ENCODE results near the gene EMP3. TPM values are rescaled to one million over a fixed set of nuclear protein-coding genes. Genes with fewer than 3 reads are reported as not detected.
A peak's percentile ranks its signal among the peaks of the same experiment; 100 is the strongest.

Gene EMP3
- total RNA-seq, 3 donors from 2014 or later, result 18.4 to 71.4 (median 24.1) TPM

- Histone ChIP-seq H3K4me3 (no peak overlapping the region), H3K27me3 (no peaks in the 10 kb centered on the region), H3K27ac (no peak overlapping the region), H3K4me1 (no peaks in the 10 kb centered on the region), H3K9me3 (no peaks in the 10 kb centered on the region), H3K36me3 (no peaks in the 10 kb centered on the region)
- intact Hi-C loops (cut with DNase I; ENCODE audit: low total_unique reads), result no loop called here
- TF ChIP-seq POLR2AphosphoS5 (IDR thresholded peaks at IDR 0.05), result no peak
- no peak for TF ChIP-seq POLR2A (IDR thresholded peaks at IDR 0.05)
- no peak for TF ChIP-seq CTCF (IDR thresholded peaks at IDR 0.05)
- DNase-seq (ENCODE audit: low spot score in 2 of 2), result no peak
Measured at GRCh38 chr19:48354332-48354992, 29.1 kb downstream of the EMP3 start.

DNA sequence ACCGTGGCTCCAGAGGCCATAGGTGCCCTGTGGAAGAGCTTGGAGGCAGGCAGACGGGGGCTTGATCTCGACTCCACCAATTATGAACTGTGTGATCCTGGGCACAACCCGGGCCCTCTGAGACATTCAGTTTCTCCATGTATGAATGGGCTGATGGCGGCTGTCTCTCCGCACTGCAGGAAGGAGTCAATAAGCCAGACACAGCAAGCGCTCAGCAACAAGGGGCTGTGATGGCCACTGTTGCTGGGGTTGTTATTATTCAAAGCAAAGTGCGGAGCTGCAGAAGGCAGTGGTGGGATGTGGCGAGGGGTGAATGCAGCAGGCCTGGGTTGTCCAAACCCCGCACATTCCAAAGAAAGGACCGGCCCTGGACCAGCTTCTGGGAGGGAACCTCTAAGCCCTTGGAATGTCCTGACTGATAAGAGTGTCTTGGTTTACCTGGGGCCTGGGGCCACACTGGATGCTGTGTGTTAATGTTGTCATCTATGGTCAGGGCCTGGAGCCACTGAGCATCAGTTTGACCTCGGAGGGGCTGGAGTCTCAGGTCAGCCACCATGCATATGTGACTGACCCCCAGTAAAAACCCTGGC lies 30.1 kb downstream of the EMP3 start:
- no peaks in the 10 kb centered on the region for H3K36me3 ChIP-seq
- TF ChIP-seq POLR2AphosphoS5 (IDR thresholded peaks at IDR 0.05), result no peak
- TF ChIP-seq POLR2A (IDR thresholded peaks at IDR 0.05), result no peak
- TF ChIP-seq CTCF (IDR thresholded peaks at IDR 0.05), result no peak
- H3K4me3 ChIP-seq, result no peak overlapping the region
- intact Hi-C loops (cut with DNase I; ENCODE audit: low total_unique reads), result no loop called here
- H3K27me3 ChIP-seq, result no peaks in the 10 kb centered on the region
- H3K9me3 ChIP-seq, result no peaks in the 10 kb centered on the region
- H3K27ac ChIP-seq, result no peak overlapping the region
- no peaks in the 10 kb centered on the region for H3K4me1 ChIP-seq
- DNase-seq (ENCODE audit: low spot score in 2 of 2), result no peak

- no peaks in the 10 kb centered on the region for H3K36me3 ChIP-seq
- no peaks in the 10 kb centered on the region for H3K9me3 ChIP-seq
- intact Hi-C loops (cut with DNase I; ENCODE audit: low total_unique reads), result no loop called here
- H3K27ac ChIP-seq, result no peak overlapping the region
- TF ChIP-seq POLR2AphosphoS5 (IDR thresholded peaks at IDR 0.05), result no peak
- no peak for TF ChIP-seq POLR2A (IDR thresholded peaks at IDR 0.05)
- TF ChIP-seq CTCF (IDR thresholded peaks at IDR 0.05), result no peak
- H3K4me3 ChIP-seq, result no peak overlapping the region
- no peak for DNase-seq (ENCODE audit: low spot score in 2 of 2)
- H3K4me1 ChIP-seq, result no peaks in the 10 kb centered on the region
- no peaks in the 10 kb centered on the region for H3K27me3 ChIP-seq
Measured at GRCh38 chr19:48359123-48359522, 33.8 kb downstream of the EMP3 start.

DNA sequence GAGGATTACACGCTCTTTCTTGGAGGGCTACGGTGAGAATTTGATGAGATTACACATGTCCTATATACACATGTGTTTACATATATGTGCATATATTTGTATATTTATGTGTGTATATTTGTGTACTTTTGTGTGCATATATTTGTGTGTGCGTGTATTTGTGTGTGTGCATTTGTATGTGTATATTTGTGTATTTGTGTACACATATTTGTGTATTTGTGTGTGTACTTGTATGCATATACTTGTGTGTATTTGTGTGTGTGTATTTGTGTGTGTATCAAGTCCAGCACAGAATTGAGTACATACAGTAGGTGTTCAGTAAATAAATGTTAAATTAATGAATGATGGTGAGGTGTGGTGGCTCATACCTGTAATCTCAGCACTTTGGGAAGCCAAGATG lies 36.6 kb downstream of the EMP3 start:
- H3K4me3 ChIP-seq, result no peak overlapping the region
- no peaks in the 10 kb centered on the region for H3K27me3 ChIP-seq
- TF ChIP-seq POLR2AphosphoS5 (IDR thresholded peaks at IDR 0.05) (no peak), CTCF (IDR thresholded peaks at IDR 0.05) (no peak), POLR2A (IDR thresholded peaks at IDR 0.05) (no peak)
- no peaks in the 10 kb centered on the region for H3K9me3 ChIP-seq
- DNase-seq (ENCODE audit: low spot score in 2 of 2), result no peak
- no peaks in the 10 kb centered on the region for H3K4me1 ChIP-seq
- intact Hi-C loops (cut with DNase I; ENCODE audit: low total_unique reads), result no loop called here
- H3K27ac ChIP-seq, result no peak overlapping the region
- H3K36me3 ChIP-seq, result no peaks in the 10 kb centered on the region

DNA sequence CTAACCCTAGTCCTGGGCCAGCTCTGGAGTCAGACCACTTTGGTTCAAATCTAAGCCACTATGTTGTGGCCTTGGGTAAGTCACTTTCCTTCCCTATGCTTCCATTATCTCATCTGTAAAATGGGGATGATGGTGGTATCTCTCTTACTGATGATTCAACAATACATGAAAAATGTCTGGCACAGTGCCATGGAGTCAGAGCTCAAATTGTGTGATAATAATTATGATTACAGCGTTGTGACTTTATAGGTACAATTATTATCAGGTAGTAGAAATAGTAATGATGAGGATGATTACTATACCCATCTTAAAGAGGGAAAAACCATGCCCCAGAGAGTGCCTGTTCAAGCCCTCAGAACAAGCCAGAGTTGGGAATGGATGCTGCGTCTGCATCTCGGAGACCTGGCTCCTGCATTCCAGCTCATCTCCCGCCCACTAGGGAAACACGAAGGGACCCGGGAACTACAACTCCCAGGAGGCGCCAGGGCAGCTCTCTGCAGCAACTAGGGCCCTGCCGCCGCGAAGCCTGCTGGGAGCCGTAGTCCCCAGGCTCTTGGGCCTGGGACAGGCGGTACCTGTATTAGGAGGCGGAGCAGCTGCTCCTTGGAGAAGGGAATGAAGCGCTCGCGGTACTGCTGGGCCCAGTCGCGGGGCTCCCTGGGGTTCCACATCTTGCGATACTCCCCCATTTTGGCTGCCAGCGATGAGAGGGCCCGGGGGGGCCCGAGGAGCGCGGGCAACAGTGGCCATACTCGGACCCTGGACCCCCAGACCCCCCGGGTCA lies 37.6 kb downstream of the EMP3 start:
- DNase-seq (ENCODE audit: low spot score in 2 of 2), result peak; percentile 93 to 97
- Histone ChIP-seq H3K4me1 (no peaks in the 10 kb centered on the region), H3K36me3 (no peaks in the 10 kb centered on the region), H3K4me3 (peak overlapping the region; percentile 66 to 73 (median 70)), H3K9me3 (no peaks in the 10 kb centered on the region), H3K27ac (peak overlapping the region; percentile 95), H3K27me3 (no peaks in the 10 kb centered on the region)
- no peak for TF ChIP-seq POLR2A (IDR thresholded peaks at IDR 0.05)
- TF ChIP-seq POLR2AphosphoS5 (IDR thresholded peaks at IDR 0.05), result peak; percentile 44 to 57 (median 50)
- intact Hi-C loops (cut with DNase I; ENCODE audit: low total_unique reads), result no loop called here

All from breast epithelium (tissue), 4 donors.